Measurements from ENCODE around the gene RCOR1. TPM values are rescaled to one million over a fixed set of nuclear protein-coding genes. Genes with fewer than 3 reads are reported as not detected.

The RCOR1 gene
- total RNA-seq, 1 donor = 23.7 TPM

DNA sequence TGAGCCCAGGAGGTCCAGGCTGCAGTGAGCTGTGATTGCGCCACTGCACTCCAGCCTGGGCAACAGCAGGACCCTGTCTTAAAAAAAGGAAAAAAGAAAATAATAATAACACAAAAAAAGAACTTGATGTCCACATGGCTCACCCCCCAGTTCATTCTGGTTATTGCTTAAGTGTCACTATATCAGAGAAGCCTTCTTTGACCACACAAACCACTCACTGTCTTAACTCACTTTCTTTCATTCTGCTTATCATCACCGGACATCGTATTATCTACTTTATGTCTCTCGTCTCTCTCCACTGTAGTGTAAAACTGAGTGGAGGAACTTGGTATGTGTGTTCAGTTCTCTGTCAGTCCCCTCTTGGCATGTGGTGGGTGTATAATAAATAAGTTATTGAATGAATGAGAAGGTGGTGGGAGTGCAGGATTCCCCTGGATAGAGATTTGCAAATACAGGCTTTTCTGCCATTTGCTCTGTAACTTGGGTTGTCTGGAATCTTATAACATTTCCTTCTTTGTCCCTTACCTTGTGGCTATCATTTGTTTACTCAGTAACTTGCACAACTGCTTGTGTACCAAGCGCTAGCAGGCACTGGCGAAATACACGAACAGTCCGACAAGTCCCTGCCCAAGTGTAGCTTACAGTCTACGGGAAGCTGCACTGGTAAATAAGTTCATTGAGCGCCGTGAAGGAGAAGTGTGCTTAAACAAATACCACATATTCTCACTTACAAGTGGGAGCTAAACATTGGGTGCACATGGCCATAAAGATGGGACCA is 98.2 kb downstream of the RCOR1 start:
- peak; percentile 30 for DNase-seq (ENCODE audit: low read depth)
- TF ChIP-seq, protein P1, sequence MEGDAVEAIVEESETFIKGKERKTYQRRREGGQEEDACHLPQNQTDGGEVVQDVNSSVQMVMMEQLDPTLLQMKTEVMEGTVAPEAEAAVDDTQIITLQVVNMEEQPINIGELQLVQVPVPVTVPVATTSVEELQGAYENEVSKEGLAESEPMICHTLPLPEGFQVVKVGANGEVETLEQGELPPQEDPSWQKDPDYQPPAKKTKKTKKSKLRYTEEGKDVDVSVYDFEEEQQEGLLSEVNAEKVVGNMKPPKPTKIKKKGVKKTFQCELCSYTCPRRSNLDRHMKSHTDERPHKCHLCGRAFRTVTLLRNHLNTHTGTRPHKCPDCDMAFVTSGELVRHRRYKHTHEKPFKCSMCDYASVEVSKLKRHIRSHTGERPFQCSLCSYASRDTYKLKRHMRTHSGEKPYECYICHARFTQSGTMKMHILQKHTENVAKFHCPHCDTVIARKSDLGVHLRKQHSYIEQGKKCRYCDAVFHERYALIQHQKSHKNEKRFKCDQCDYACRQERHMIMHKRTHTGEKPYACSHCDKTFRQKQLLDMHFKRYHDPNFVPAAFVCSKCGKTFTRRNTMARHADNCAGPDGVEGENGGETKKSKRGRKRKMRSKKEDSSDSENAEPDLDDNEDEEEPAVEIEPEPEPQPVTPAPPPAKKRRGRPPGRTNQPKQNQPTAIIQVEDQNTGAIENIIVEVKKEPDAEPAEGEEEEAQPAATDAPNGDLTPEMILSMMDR (IDR thresholded peaks at IDR 0.05; ENCODE audit: insufficient read depth, low read depth, low read length) = no peak

DNA sequence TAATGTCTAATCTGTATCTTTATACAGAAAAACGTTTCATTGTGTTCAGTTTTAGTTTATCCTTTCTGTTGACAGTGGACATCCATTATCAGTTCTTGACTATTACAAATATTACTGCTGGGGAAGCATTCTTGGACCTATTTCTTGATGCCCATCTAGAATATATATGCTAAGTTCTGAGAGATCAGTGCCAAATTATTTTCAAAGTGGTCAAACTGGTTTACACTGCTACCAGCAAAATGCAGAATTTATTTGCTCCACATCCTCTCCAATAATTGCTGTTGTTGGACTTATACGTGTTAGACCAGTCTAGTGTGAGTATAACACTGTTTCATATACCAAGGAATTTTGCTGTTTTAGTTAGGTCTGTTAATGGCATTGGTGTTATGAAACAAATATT is 99.3 kb downstream of the RCOR1 start:
- no peak for DNase-seq (ENCODE audit: low read depth)
- TF ChIP-seq, protein P1 (IDR thresholded peaks at IDR 0.05; ENCODE audit: insufficient read depth, low read depth, low read length) = no peak
- H3K4me3 ChIP-seq (ENCODE audit: low read depth, low read length) = no peak overlapping the region

More for the DNA sequence above, 98.2 kb downstream of the RCOR1 start:
- no peak overlapping the region for H3K4me3 ChIP-seq (ENCODE audit: low read depth, low read length)

DNA sequence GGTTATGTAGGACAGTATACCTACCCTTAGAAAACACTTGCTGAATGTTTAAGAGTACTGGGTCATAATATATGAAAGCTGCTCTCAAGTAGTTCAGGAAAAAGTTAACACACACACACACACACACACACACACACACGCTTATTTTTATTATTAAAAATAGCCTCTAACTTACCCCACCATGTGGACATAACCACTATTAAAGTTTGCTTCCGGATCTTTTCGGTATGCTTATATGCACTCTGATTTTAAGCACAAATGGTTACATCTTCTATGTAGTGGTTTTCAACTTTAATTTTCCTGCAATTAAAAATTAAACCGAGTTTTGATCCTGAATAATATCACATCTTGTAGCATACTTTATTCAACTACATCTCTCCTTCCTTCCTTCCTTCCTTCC is 99.9 kb downstream of the RCOR1 start:
- no peak for DNase-seq (ENCODE audit: low read depth)
- TF ChIP-seq, protein P1 (IDR thresholded peaks at IDR 0.05; ENCODE audit: insufficient read depth, low read depth, low read length) = no peak

DNA sequence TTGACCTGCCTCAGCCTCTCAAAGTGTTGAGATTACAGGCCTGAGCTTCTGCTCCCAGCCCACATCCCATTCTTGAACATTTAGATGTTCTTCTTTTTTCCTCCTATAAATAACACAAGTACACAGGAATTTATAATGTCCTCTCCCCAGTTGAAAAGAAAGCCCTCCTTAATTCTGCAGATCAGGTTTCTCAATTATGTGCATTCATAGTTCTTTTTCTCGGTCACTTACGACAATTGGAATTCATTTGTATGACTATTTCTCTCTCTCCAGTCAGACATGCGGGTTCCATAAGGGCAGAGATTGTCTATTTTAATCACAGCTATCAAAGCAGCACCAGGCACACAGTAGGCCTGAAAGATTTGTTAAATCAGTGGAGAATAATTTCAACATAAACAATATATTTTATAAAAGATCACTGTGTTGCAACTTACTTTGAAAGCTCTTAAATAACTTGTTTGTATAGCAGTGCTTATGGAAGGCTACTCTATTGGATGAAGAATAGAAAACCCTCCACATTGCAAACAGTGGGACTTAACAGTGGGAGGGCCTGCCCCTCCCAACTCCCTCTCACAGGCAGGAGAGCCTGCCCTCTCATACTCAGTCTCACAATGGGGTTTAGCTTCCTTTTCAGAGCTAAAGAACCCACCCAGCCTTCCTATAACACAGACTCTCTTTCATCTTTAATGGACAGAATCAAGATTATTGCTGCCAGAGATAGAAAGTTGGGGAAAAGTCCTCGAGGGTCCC is 100.7 kb downstream of the RCOR1 start:
- TF ChIP-seq, protein P1 (IDR thresholded peaks at IDR 0.05; ENCODE audit: insufficient read depth, low read depth, low read length) = no peak
- no peak overlapping the region for H3K4me3 ChIP-seq (ENCODE audit: low read depth, low read length)
- peak; percentile 14 for DNase-seq (ENCODE audit: low read depth)

More for the DNA sequence above, 99.9 kb downstream of the RCOR1 start:
- H3K4me3 ChIP-seq (ENCODE audit: low read depth, low read length) = no peak overlapping the region

DNA sequence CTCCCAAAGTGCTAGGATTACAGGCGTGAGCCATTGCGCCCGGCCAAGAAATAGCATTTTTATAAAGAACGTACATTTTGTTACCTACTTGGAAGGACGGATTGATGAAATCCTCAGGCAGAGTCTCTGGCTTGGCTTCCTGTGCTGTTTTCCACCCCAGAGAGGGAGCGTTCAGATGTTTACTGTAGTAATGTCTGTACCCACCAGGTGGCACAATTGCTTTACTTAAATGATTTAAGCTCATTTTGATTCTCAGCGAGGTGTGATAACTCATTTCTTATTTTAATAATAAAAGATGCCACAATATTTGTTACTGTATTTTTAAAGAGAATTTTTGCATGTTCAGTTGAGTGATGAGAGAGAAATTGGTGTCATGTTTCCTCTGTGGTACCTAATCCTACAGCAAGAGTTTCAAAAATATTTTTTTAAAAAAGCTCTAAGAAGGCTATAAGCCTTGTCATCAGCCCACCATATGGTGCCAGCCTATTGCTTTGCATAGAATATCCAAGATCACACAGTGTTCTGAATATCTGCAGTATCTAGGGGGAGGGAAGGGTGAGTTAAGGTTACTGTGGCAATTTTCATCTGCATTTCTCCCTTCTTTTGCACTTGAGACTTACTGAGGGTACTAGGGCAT is 102.2 kb downstream of the RCOR1 start:
- TF ChIP-seq, protein P1 (IDR thresholded peaks at IDR 0.05; ENCODE audit: insufficient read depth, low read depth, low read length) = peak; percentile 65
- no peak overlapping the region for H3K4me3 ChIP-seq (ENCODE audit: low read depth, low read length)
- DNase-seq (ENCODE audit: low read depth) = peak; percentile 82

DNA sequence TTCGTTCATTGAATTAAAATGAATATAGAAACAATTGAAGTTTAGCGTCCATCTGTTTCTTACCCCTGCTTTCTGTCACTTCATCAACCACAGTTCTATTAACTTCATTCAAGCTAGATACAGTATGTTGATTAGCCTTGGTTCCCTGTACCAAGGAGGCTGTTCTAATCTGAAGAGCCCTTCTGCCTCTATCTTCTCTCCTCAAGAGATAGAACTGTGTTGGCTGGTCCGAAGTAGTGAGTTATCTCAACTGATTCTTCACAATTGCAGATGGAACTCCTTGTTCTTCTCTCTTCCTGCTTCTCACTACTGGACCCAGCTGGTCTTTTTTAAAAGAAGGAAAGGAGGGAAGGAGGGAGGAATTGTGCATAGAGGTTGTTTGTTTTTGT is 102.7 kb downstream of the RCOR1 start:
- TF ChIP-seq, protein P1 (IDR thresholded peaks at IDR 0.05; ENCODE audit: insufficient read depth, low read depth, low read length) = no peak
- DNase-seq (ENCODE audit: low read depth) = no peak
- H3K4me3 ChIP-seq (ENCODE audit: low read depth, low read length) = no peak overlapping the region
